Panc1 (cell line): ENCODE data around the gene POLR3B. TPM values are rescaled to one million over a fixed set of nuclear protein-coding genes. Genes with fewer than 3 reads are reported as not detected.

Source experiments
- ATAC-seq: fragments of 200-7000 bp; cut with Tn5 transposase; 2 replicates; pipeline ENCODE4 v1.9.1; 2020; ENCODE audit warnings: mild to moderate bottlenecking, moderate library complexity
- BruUV-seq: library from RNA; stranded (reverse); fragments of 400-500 nt; replicated peaks from 2 replicates; lab custom pipeline; 2021; lab: Mats Ljungman, UMichigan
- CTCF ChIA-PET: fragments of 300-600 bp; sonication (Branson Sonifier 250); formaldehyde crosslinking; loops from one replicate; lab custom pipeline; 2022; ENCODE audit warnings: antibody characterized with exemption; lab: Charles Lee
- POLR2A ChIA-PET: fragments of 300-600 bp; sonication (Branson Sonifier 250); formaldehyde crosslinking; loops from one replicate; lab custom pipeline; 2022; ENCODE audit warnings: antibody characterized with exemption; lab: Charles Lee
- DNase-seq: peaks from one replicate; pipeline ENCODE4 v3.0.0-alpha.2; 2010; ENCODE audit warnings: low read depth, low spot score
- H3K27ac ChIP-seq: 2 replicates; pipeline ENCODE4 v1.5.1; 2011; ENCODE audit warnings: mild to moderate bottlenecking, low read length, inconsistent platforms
- H3K27me3 ChIP-seq: fragments of 200-500 bp; sonication (Bioruptor generic); 2 replicates; pipeline ENCODE4 v1.6.0; 2014; ENCODE audit warnings: low read length, inconsistent platforms; ENCODE audit not compliant: control insufficient read depth, insufficient read depth
- H3K36me3 ChIP-seq: fragments of 200-500 bp; sonication (Bioruptor generic); 2 replicates; pipeline ENCODE4 v1.5.1; 2014; ENCODE audit warnings: inconsistent platforms, mild to moderate bottlenecking, low read length, moderate library complexity; ENCODE audit not compliant: control insufficient read depth, insufficient read depth
- H3K4me1 ChIP-seq: 2 replicates; pipeline ENCODE4 v1.5.1; 2011; ENCODE audit warnings: inconsistent platforms, mild to moderate bottlenecking, low read length, moderate library complexity; ENCODE audit not compliant: control insufficient read depth, insufficient read depth
- H3K4me3 ChIP-seq, 2 experiments: 2 replicates each; pipeline ENCODE4 v1.5.1; 2011 to 2012; ENCODE audit warnings: low read depth in 2 of 2, low read length in 2 of 2, mild to moderate bottlenecking in 2 of 2, inconsistent platforms in 1 of 2, moderate library complexity in 1 of 2
- H3K9me3 ChIP-seq: fragments of 200-500 bp; sonication (Bioruptor generic); 2 replicates; pipeline ENCODE4 v1.5.1; 2014; ENCODE audit warnings: low read depth, mild to moderate bottlenecking, inconsistent platforms, low read length, moderate library complexity; ENCODE audit not compliant: control insufficient read depth, insufficient read depth
- CTCF ChIP-seq: fragments of 450-650 bp; IDR thresholded peaks from 2 replicates; pipeline ENCODE4 v1.5.1; 2017; ENCODE audit warnings: mild to moderate bottlenecking
- POLR2AphosphoS5 ChIP-seq: IDR thresholded peaks from 2 replicates; pipeline ENCODE4 v1.6.1; 2012; ENCODE audit warnings: mild to moderate bottlenecking, low read depth, low read length, moderate library complexity
- REST ChIP-seq, 2 experiments: IDR thresholded peaks; 2 replicates each; pipeline ENCODE4 v1.6.1; 2011 to 2012; ENCODE audit warnings: low read depth in 2 of 2, control low read depth in 1 of 2, low read length in 1 of 2, mild to moderate bottlenecking in 1 of 2, moderate library complexity in 1 of 2; ENCODE audit not compliant: insufficient read depth in 1 of 2
- SIN3A ChIP-seq: IDR thresholded peaks from 2 replicates; pipeline ENCODE4 v1.6.1; 2012; ENCODE audit warnings: low read depth, mild to moderate bottlenecking, low read length, moderate library complexity, borderline replicate concordance; ENCODE audit not compliant: insufficient read depth
- TCF7L2 ChIP-seq: IDR thresholded peaks from 2 replicates; pipeline ENCODE4 v1.6.1; 2011; ENCODE audit warnings: mild to moderate bottlenecking, low read depth, low read length, inconsistent platforms
- in situ Hi-C: cut with HindIII; loops from 2 replicates; pipeline ENCODE4 v1.10.0; 2016; ENCODE audit warnings: low sequenced_read_pairs, low pct_unique_long_range_greater_than_20kb
- intact Hi-C: fragments of 100-400 bp; cut with micrococcal nuclease; formaldehyde crosslinking; loops from one replicate; pipeline ENCODE4 v1.10.0; 2022; ENCODE audit not compliant: unreplicated experiment
- total RNA-seq: library from RNA; stranded (reverse); gene quantifications from one replicate; pipeline ENCODE4 v1.2.1, GENCODE V29; 2021; ENCODE audit not compliant: unreplicated experiment

The POLR3B gene
- total RNA-seq, 1 experiment from 2014 or later: 8.2 TPM

GRCh38 chr12:106429636-106430035 lies 72.1 kb downstream of the POLR3B start:
- in situ Hi-C loops: no loop called here
- intact Hi-C loops: no loop called here
- TF ChIP-seq CTCF: no peak
- TF ChIP-seq REST (IDR thresholded peaks at IDR 0.05; ENCODE audit: insufficient read depth in 1 of 2, low read depth in 2 of 2, low read length in 1 of 2): no peak
- no peak for TF ChIP-seq TCF7L2
- TF ChIP-seq POLR2AphosphoS5: no peak
- no peak for TF ChIP-seq SIN3A
- ATAC-seq (no peak), DNase-seq (no peak)
- Histone ChIP-seq H3K4me1 (no peaks in the 10 kb centered on the region), H3K4me3 (no peak overlapping the region), H3K9me3 (no peaks in the 10 kb centered on the region), H3K27ac (no peak overlapping the region), H3K36me3 (no peaks in the 10 kb centered on the region), H3K27me3 (no peaks in the 10 kb centered on the region)
- CTCF ChIA-PET: no interaction called here
- no TSS peak for BruUV-seq
- POLR2A ChIA-PET: no interaction called here

- Histone ChIP-seq H3K4me3 (no peak overlapping the region), H3K4me1 (no peaks in the 10 kb centered on the region), H3K9me3 (no peaks in the 10 kb centered on the region), H3K36me3 (no peaks in the 10 kb centered on the region), H3K27me3 (no peaks in the 10 kb centered on the region), H3K27ac (no peak overlapping the region)
- no peak for ATAC-seq
- ChIA-PET POLR2A (interaction anchor here (0.5 kb wide), 1 partner anchor 18 kb away, joined by 12 read pairs; no protein-coding TSS in a partner anchor), CTCF (no interaction called here)
- no peak for TF ChIP-seq CTCF
- no peak for DNase-seq
- in situ Hi-C loops: no loop called here
- BruUV-seq: no TSS peak
- intact Hi-C loops: no loop called here
Observed at GRCh38 chr12:106431839-106432411, 74.4 kb downstream of the POLR3B start.
